Thoracic aorta endothelial cell (primary cell): ENCODE data around the gene SOX10. TPM values are rescaled to one million over a fixed set of nuclear protein-coding genes. Genes with fewer than 3 reads are reported as not detected.

ENCODE experiments used
- total RNA-seq: library from RNA; depleted of rRNA; stranded (reverse); fragments of >200 nt; gene quantifications from 2 replicates; pipeline ENCODE4 v1.2.3, GENCODE V29; 2012

The SOX10 gene
- total RNA-seq, result not detected in 2 replicates

GRCh38 chr22:37983860-37984791 is at the start of gene SOX10:
SOX10 (minus strand) TSS chr22:37984555; CDS start chr22:37983784, 771 bp downstream.

GRCh38 chr22:37953437-37954179 is 30.7 kb downstream of the SOX10 start, which contains the start of the genes C22orf23 and POLR2F:
C22orf23 (minus strand) TSS chr22:37953601; CDS start chr22:37953149, 452 bp downstream.
POLR2F (plus strand) TSS chr22:37953699; CDS start chr22:37953788, 89 bp downstream.

Other genes with a start within 250 kb of the SOX10 start
- 18.0 and 32.3 TPM in 2 replicates for gene GCAT, start 176.6 kb downstream of the SOX10 start, total RNA-seq
- not detected in 2 replicates for gene GALR3, start 161.2 kb downstream of the SOX10 start, total RNA-seq
- gene ANKRD54, start 140.2 kb downstream of the SOX10 start, total RNA-seq, result 30.6 and 41.4 TPM in 2 replicates
- 327 and 367 TPM in 2 replicates for gene EIF3L, start 135.1 kb downstream of the SOX10 start, total RNA-seq
- gene MICALL1, start 78.3 kb downstream of the SOX10 start, total RNA-seq, result 49.0 and 49.1 TPM in 2 replicates
- 0.22 and 0.27 TPM in 2 replicates for gene C22orf23, start 31.0 kb downstream of the SOX10 start, total RNA-seq
- gene POLR2F, start 30.9 kb downstream of the SOX10 start, total RNA-seq, result 24.6 and 40.6 TPM in 2 replicates
- gene PICK1, start 72.8 kb upstream of the SOX10 start, total RNA-seq, result 6.1 and 11.1 TPM in 2 replicates
- not detected in 2 replicates for gene SLC16A8, start 99.6 kb upstream of the SOX10 start, total RNA-seq
- 0.22 and 0.40 TPM in 2 replicates for gene BAIAP2L2, start 126.1 kb upstream of the SOX10 start, total RNA-seq
- 3.5 and 4.7 TPM in 2 replicates for gene PLA2G6, start 197.3 kb upstream of the SOX10 start, total RNA-seq
- 53.6 and 66.6 TPM in 2 replicates for gene MAFF, start 217.4 kb upstream of the SOX10 start, total RNA-seq